GM23248 (cell line): ENCODE measurements around the gene HCN2. TPM values are rescaled to one million over a fixed set of nuclear protein-coding genes. Genes with fewer than 3 reads are reported as not detected.

Source experiments
- DNase-seq: peaks from one replicate; pipeline ENCODE4 v3.0.0-alpha.2; 2015
- H2AFZ ChIP-seq: fragments of 200-600 bp; sonication (generic); 2 replicates; pipeline ENCODE4 v1.6.1; 2016; ENCODE audit warnings: antibody characterized with exemption
- H3F3A ChIP-seq: fragments of 200-600 bp; sonication (generic); 2 replicates; pipeline ENCODE4 v1.6.1; 2016; ENCODE audit warnings: mild to moderate bottlenecking, antibody characterized with exemption, mixed run types; ENCODE audit not compliant: insufficient read depth
- H3K27ac ChIP-seq: fragments of 200-600 bp; sonication (generic); 2 replicates; pipeline ENCODE4 v1.5.1; 2016; ENCODE audit warnings: mild to moderate bottlenecking
- H3K27me3 ChIP-seq: fragments of 200-600 bp; sonication (generic); replicated peaks from 2 replicates; pipeline ENCODE4 v1.6.1; 2016; ENCODE audit warnings: mild to moderate bottlenecking; ENCODE audit not compliant: insufficient read depth
- H3K36me3 ChIP-seq: fragments of 200-600 bp; sonication (generic); 2 replicates; pipeline ENCODE4 v1.6.1; 2016; ENCODE audit warnings: low read depth, mild to moderate bottlenecking
- H3K4me1 ChIP-seq: fragments of 200-600 bp; sonication (generic); 2 replicates; pipeline ENCODE4 v1.6.1; 2016; ENCODE audit warnings: mild to moderate bottlenecking; ENCODE audit not compliant: insufficient read depth
- H3K4me2 ChIP-seq: fragments of 200-600 bp; sonication (generic); one replicate; pipeline ENCODE4 v1.6.1; 2016; ENCODE audit warnings: mild to moderate bottlenecking; ENCODE audit not compliant: unreplicated experiment
- H3K4me3 ChIP-seq: fragments of 200-600 bp; sonication (generic); 2 replicates; pipeline ENCODE4 v1.5.1; 2016; ENCODE audit warnings: mild to moderate bottlenecking
- H3K79me2 ChIP-seq: fragments of 200-600 bp; sonication (generic); 2 replicates; pipeline ENCODE4 v1.6.1; 2016; ENCODE audit warnings: mild to moderate bottlenecking; ENCODE audit not compliant: insufficient read depth
- H3K9ac ChIP-seq: fragments of 200-600 bp; sonication (generic); 2 replicates; pipeline ENCODE4 v1.6.1; 2016; ENCODE audit warnings: mild to moderate bottlenecking
- H3K9me2 ChIP-seq: fragments of 200-600 bp; sonication (generic); 2 replicates; pipeline ENCODE4 v1.6.1; 2016; ENCODE audit warnings: mixed run types, mild to moderate bottlenecking, moderate library complexity; ENCODE audit not compliant: insufficient read depth
- H3K9me3 ChIP-seq: fragments of 200-600 bp; sonication (generic); one replicate; pipeline ENCODE4 v1.6.1; 2017; ENCODE audit warnings: low read depth
- H4K20me1 ChIP-seq: fragments of 200-600 bp; sonication (generic); 2 replicates; pipeline ENCODE4 v1.6.0; 2016; ENCODE audit not compliant: insufficient read depth
- EZH2 ChIP-seq: fragments of 200-600 bp; sonication (generic); IDR thresholded peaks from 2 replicates; pipeline ENCODE4 v1.6.1; 2018; ENCODE audit warnings: antibody characterized with exemption, mild to moderate bottlenecking; ENCODE audit not compliant: insufficient read depth, poor library complexity, severe bottlenecking
- EZH2phosphoT487 ChIP-seq: fragments of 200-600 bp; sonication (generic); IDR thresholded peaks from 2 replicates; pipeline ENCODE4 v1.6.1; 2018; ENCODE audit warnings: antibody characterized with exemption, moderate library complexity, mild to moderate bottlenecking, low read depth; ENCODE audit not compliant: insufficient read depth
- WGBS, 2 experiments: methylation state at CpG; one replicate each; pipeline ENCODE4 v1.1.6; 2015 to 2017; ENCODE audit warnings: low lambda C conversion rate in 2 of 2, low coverage in 1 of 2; ENCODE audit errors: missing lambda C conversion rate in 2 of 2; 5-methylcytosine and 5-hydroxymethylcytosine counted together
- in situ Hi-C: fragments of 300-500 bp; cut with MboI; formaldehyde crosslinking; loops from 2 replicates; pipeline ENCODE4 v1.15.0; 2020
- polyA plus RNA-seq: library from polyadenylated mRNA; unstranded; fragments of >200 nt; fragmentation: Nextera tagmentation; extraction: Ambion mirVana; gene quantifications from 2 replicates; pipeline ENCODE4 v1.2.1, GENCODE V29; 2016
- total RNA-seq: library from RNA; depleted of rRNA; stranded (reverse); fragments of >200 nt; shearing (Covaris generic); gene quantifications from 2 replicates; pipeline ENCODE4 v1.2.3, GENCODE V29; 2014

HCN2 gene
- total and polyA plus RNA-seq, 2 experiments from 2014 or later: 0.14 to 3.1 TPM

- no peaks in the 10 kb centered on the region for H4K20me1 ChIP-seq
- peaks cover 15% of the 10 kb centered on the region for H3K4me1 ChIP-seq
- in situ Hi-C loops: no loop called here
- no peaks in the 10 kb centered on the region for H3K36me3 ChIP-seq
- no peak overlapping the region for H3K4me3 ChIP-seq
- H3K4me2 ChIP-seq: no peak overlapping the region
- H3K9me3 ChIP-seq: no peaks in the 10 kb centered on the region
- H3K27me3 ChIP-seq: no peaks in the 10 kb centered on the region
- peaks cover 4% of the 10 kb centered on the region; the same call in 1 of the 2 replicates for H3F3A ChIP-seq
- no peak overlapping the region for H3K27ac ChIP-seq
- H3K79me2 ChIP-seq: peaks cover 29% of the 10 kb centered on the region
- DNase-seq: no peak
- 64 to 72% methylated on average over 15 to 22 of the region's 25 CpGs for WGBS, 2 experiments
- no peak overlapping the region for H3K9ac ChIP-seq
- H3K9me2 ChIP-seq: no peaks in the 10 kb centered on the region
- H2AFZ ChIP-seq: no peak overlapping the region
- TF ChIP-seq EZH2 (no peak), EZH2phosphoT487 (no peak)
Observed at GRCh38 chr19:570251-570686, 19.4 kb upstream of the HCN2 start.

GRCh38 chr19:570937-571565 is 18.6 kb upstream of the HCN2 start:
- Histone ChIP-seq H3K27ac (peak overlapping the region; percentile 75), H3K4me1 (peaks cover 22% of the 10 kb centered on the region), H3F3A (peaks cover 4% of the 10 kb centered on the region; the same call in 1 of the 2 replicates), H3K79me2 (peaks cover 35% of the 10 kb centered on the region), H3K4me2 (peak overlapping the region; percentile 98), H4K20me1 (no peaks in the 10 kb centered on the region), H3K9me3 (no peaks in the 10 kb centered on the region), H2AFZ (peak overlapping the region; percentile 88), H3K4me3 (peak overlapping the region; percentile 94), H3K36me3 (no peaks in the 10 kb centered on the region), H3K9ac (peak overlapping the region; percentile 74), H3K9me2 (no peaks in the 10 kb centered on the region), H3K27me3 (no peaks in the 10 kb centered on the region)
- in situ Hi-C loops: no loop called here
- DNase-seq: peak; percentile 59
- WGBS, 2 experiments: 5% methylated on average over 42 to 45 of the region's 45 CpGs
- TF ChIP-seq EZH2phosphoT487: no peak
- TF ChIP-seq EZH2: no peak

GRCh38 chr19:571566-571974 is 18.1 kb upstream of the HCN2 start:
- no peaks in the 10 kb centered on the region for H4K20me1 ChIP-seq
- H3K9me3 ChIP-seq: no peaks in the 10 kb centered on the region
- TF ChIP-seq EZH2phosphoT487 (no peak), EZH2 (no peak)
- H3K9ac ChIP-seq: peak overlapping the region; percentile 74
- peak overlapping the region; percentile 88 for H2AFZ ChIP-seq
- H3K4me2 ChIP-seq: peak overlapping the region; percentile 98
- 2 to 3% methylated on average over 14 of the region's 14 CpGs for WGBS, 2 experiments
- H3K4me1 ChIP-seq: peaks cover 27% of the 10 kb centered on the region
- H3F3A ChIP-seq: peaks cover 4% of the 10 kb centered on the region; the same call in 1 of the 2 replicates
- H3K27me3 ChIP-seq: no peaks in the 10 kb centered on the region
- H3K36me3 ChIP-seq: no peaks in the 10 kb centered on the region
- in situ Hi-C loops: no loop called here
- peak; percentile 61 for DNase-seq
- peaks cover 40% of the 10 kb centered on the region for H3K79me2 ChIP-seq
- H3K9me2 ChIP-seq: no peaks in the 10 kb centered on the region
- peak overlapping the region; percentile 75 for H3K27ac ChIP-seq
- peak overlapping the region; percentile 94 for H3K4me3 ChIP-seq

- DNase-seq: peak; percentile 100
- WGBS, 2 experiments: 1% methylated on average over 77 of the region's 79 CpGs
- no peaks in the 10 kb centered on the region for H3K36me3 ChIP-seq
- H4K20me1 ChIP-seq: no peaks in the 10 kb centered on the region
- peak within 1 kb of the TSS; percentile 94 for H3K4me3 ChIP-seq
- no peaks in the 10 kb centered on the region for H3K9me3 ChIP-seq
- no peaks in the 10 kb centered on the region for H3K27me3 ChIP-seq
- H3K9ac ChIP-seq: peak within 1 kb of the TSS; percentile 96
- peak within 1 kb of the TSS; percentile 75 for H3K27ac ChIP-seq
- H3K4me2 ChIP-seq: peak within 1 kb of the TSS; percentile 98
- no peaks in the 10 kb centered on the region for H3K9me2 ChIP-seq
- H3K79me2 ChIP-seq: peaks cover 47% of the 10 kb centered on the region
- peaks cover 30% of the 10 kb centered on the region for H3K4me1 ChIP-seq
- H3F3A ChIP-seq: peaks cover 4% of the 10 kb centered on the region; the same call in 1 of the 2 replicates
- H2AFZ ChIP-seq: peak within 1 kb of the TSS; percentile 88
- in situ Hi-C loops: no loop called here
- TF ChIP-seq EZH2 (no peak), EZH2phosphoT487 (no peak)
Observed at GRCh38 chr19:572140-572742, 17.4 kb upstream of the HCN2 start, which contains the start of gene BSG. Gene BSG (plus strand): TSS chr19:572596. CDS start chr19:572635, 39 bp downstream.
